HG02623 (cell line): ENCODE results near the gene TPX2.

Source experiments
- ATAC-seq: cut with Tn5 transposase; IDR thresholded peaks from one replicate; pipeline ENCODE4 v1.9.1; 2021; ENCODE audit warnings: moderate library complexity; ENCODE audit not compliant: unreplicated experiment

TPX2 gene

DNA sequence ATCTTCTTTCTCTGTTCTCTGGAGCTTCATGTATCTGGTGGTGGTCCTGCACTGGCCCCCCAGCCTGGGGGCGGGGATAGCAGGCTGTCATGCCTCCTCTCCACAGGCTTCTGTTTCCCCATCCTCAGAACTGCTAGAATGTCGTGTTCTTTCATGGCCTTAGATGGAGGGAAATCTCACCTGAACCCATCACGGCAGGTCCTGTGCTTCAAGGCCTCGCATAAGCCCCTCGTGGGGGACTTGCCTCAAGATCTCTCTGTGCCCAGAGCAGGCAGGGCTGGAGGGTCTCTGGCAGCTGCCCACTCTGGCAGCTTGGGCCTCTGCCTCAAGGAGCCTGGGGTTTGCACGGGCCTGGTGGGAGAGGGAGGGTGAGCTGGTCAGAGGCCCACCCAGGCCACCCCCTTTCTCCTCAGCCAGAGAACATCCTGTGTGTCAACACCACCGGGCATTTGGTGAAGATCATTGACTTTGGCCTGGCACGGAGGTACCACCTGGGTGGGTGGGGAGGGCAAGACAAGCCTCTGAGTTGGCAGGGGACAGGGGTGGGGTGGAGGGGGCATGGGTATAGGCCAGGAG lies 91.4 kb downstream of the TPX2 start:
- no peak for ATAC-seq

DNA sequence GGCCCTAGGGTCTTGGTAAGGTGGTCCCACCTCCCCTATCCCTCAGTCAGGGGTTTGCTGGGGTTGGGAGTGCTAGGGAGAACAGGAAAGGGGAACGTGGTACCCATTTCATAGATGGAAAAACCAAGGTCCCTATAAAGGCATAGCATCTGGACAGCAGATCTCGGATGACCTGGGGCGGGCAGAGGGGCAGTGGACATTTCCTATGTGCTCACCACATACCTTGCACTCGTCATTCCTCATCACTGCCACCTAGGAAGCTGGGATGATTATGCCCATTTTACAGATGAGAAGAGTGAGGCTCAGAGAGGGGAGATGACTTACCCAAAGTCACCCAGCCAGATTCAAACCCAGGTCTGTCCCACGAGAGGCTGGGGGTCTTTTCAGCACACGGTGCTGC lies 92.1 kb downstream of the TPX2 start:
- no peak for ATAC-seq

DNA sequence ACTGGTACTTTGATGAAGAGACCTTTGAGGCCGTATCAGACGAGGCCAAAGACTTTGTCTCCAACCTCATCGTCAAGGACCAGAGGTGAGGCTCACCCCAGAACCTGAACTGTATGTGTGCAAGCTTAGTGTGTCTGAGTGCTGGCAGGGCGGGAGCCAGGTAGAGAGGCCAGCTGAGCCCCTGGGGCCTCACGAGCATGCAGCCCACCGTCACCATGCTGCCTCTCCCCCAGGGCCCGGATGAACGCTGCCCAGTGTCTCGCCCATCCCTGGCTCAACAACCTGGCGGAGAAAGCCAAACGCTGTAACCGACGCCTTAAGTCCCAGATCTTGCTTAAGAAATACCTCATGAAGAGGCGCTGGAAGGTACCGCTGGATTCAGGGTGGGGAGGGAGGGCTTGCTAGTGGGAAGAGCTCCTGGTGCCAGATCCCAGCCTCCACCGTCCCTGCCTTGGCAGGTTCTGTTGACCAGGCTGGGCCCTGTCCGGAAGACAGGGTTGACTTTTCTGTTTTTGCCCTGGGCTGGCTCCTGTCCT lies 92.7 kb downstream of the TPX2 start:
- ATAC-seq: no peak

DNA sequence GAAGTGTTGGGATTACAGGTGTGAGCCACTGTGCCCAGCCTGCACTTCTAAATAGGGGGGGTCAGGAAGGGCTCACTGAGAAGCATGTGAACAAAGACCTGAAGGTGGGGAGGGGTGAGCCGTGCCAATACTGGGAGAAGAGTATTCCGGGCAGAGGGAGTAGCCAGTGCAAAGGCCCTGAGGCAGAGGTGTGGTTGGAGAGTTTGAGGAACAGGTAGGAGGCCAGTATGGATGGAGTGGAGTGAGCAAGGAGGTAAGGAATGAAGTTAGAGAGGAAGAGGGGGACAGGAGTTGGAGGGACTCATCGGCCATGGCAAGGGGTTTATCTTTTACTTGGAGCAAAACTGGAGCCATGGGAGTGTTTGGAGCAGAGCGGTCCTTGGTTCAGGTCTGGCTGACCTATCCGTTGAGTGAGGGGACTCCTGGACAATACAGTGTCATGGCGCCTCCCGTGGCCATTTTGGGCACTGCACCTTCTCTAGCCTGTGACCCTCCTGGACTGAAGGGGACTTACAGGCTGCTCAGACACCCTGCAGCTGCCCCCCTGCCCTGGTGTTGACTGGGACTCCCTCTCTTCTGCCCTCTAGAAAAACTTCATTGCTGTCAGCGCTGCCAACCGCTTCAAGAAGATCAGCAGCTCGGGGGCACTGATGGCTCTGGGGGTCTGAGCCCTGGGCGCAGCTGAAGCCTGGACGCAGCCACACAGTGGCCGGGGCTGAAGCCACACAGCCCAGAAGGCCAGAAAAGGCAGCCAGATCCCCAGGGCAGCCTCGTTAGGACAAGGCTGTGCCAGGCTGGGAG lies 94.2 kb downstream of the TPX2 start:
- no peak for ATAC-seq

DNA sequence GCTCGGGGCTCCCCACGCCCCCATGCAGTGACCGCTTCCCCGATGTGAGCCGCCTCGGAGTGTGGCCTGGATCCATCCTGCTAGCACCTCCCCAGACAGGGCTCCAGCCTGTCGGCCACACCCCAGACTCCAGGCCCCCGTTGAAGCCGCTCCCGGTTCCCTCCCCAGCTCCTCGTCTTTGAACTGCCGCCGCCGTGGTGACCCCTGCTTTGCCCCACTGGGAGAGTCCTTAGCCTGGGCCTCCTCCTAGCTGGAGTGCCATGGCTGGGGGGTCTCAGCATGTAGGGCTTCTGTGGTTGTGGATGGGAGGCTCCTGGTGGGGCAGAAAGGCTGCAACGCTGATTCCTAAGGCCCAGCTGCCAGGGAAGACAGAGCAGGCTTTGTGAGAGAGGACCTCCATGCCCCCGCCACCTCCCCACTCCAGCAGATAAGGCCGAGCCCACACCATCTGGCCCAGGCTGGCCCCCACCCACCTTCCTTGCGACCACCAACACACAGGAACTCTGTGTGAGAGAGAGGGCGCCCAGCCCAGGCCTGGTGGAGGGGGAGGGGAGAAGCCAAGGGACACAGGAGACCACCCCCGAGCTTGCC lies 94.9 kb downstream of the TPX2 start:
- no peak for ATAC-seq

DNA sequence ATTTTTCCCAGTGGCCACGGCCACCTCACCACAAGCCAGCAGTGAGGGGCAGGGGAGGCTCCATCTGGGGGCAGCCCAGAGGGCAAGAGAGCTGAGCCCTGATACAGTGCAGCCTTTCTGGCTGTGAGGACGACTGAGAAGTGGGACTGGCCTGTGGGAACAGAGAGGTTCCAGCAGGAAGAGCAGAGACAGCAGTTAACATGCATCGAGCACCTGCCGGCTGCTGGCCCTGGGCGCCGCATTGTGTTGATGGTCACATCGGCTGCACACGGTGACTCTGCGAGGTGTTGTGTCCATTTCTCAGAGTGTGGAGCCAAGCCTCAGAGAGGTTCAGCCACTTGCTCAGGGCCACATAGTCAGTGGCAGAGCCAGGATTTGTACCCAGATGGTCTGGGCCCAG lies 96.5 kb downstream of the TPX2 start:
- no peak for ATAC-seq

DNA sequence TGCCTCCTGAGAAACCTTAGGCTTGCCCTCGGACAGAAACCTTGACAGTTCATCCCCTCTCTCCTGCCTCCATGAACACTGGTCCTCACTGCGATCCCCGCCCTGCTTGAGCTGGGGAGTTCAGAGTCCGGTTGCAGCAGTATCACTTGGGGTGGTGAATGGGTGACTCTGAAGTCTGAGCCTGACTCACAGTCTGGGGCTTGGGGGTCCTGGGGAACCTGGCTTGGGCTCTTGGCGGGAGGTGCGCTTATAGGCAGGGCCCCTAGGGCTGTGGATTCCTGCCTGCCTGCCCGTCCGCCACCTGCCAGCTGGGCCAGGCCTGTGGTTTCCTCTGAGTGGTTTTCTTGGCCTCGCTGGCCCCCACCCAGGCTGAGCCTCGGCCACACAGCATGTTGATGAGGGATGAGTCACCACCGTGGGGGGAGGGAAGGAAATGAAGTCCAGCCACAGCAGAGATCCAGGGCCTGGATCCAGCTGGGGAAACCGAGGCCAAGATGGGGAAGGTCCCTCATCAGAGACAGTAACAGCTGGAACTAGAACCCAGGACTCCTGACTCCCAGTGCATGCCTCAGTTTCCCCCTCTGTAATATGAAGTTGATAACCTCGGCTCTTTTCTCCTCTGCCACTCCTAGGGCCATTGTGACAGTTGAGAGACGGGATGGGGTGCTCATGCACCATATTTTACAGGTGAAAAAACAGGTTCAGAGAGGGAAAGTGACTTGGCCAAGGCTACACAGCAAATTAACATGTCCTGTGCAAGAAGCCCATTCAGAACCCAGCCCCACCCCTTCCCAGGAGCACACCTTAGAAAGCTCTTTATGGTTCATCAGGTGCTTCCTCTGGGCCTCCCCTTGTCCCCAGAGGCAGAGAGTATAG lies 97.1 kb downstream of the TPX2 start:
- peak; percentile 54 for ATAC-seq

DNA sequence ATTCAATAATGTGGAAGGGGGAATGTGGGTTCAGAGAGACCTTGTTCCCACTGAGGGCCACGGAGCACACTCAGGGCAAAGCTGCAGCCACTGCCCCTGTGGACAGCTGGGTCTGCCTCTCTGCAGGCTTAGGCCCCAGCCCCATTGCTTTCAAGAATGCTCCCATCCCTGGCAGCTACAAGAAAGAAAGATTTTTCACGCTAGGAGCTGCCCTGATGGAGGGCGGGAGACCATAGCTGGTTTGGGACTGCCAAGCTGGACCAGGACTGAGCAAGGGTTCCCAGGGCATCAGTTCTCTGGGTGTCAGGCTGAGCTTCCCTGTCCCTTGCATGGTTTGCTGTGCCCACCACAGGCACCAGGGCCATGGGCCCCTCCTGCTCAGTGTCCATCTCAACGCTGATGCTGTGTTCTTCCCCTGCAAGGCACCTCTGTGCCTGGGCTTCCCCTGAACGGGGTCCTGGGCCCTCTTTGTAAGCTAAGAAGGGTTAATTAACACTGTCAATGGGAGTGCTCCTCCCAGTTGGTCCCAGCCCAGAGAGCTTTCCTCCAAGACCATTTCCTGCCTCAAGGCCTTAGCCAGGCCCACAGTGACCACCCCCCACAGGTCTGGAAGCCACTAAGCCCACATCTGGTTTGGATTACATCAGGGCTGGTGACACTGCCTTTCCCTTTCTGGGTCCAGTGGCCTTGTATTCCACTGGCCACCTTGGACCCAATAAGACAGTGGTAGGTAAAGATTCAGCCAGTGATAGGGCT lies 97.9 kb downstream of the TPX2 start:
- ATAC-seq: no peak

DNA sequence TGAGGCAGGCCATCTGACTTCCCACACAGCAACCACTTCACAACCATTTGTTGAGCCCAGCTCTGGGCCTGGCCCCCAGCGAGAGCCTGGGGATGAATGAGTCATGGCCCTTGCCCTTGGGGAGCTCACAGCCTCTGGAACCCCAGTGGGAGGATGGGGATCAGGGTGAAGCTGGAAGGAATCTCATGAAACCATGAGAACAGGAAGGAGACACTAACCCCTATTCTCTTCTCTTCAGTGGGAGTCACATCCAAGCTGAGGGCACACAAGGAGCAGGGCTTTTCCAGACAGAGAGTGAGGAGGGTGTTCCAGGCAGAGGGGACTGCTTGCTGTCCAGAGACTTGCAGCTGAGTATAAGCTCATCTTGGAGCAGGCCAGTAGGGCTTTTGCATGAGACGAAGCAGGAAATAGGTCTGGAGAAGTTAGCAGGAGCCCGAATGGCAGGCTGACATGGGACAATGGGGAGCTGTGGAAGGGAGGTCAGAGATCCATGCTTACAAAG lies 98.9 kb downstream of the TPX2 start:
- no peak for ATAC-seq

DNA sequence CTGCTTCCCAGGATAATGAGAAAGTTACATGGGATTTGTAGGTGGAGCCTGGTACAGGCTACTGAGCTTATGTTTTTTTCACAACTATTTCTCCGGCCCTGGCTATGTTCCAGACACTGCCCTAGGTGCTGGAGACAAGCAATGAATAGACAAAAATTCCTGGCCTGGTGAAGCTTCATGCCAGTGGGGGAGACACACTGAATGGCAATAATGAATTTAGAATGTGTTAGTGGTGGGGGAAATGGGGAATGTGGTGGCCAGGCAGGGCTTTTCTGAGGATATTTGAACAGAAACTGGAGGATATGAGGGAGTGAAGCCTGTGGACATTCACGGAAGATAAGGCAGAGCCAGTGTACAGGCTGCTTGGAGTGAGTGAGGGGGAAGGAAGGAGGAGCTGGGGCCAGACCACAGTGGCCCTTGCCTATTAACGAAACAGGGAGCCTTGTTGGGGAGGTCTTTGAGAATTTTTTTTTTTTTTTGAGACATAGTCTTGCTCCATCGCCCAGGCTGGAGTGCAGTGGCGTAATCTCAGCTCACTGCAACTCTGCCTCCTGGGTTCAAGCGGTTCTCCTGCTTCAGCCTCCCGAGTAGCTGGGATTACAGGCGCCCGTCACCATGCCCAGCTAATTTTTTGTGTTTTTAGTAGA lies 99.7 kb downstream of the TPX2 start:
- no peak for ATAC-seq

DNA sequence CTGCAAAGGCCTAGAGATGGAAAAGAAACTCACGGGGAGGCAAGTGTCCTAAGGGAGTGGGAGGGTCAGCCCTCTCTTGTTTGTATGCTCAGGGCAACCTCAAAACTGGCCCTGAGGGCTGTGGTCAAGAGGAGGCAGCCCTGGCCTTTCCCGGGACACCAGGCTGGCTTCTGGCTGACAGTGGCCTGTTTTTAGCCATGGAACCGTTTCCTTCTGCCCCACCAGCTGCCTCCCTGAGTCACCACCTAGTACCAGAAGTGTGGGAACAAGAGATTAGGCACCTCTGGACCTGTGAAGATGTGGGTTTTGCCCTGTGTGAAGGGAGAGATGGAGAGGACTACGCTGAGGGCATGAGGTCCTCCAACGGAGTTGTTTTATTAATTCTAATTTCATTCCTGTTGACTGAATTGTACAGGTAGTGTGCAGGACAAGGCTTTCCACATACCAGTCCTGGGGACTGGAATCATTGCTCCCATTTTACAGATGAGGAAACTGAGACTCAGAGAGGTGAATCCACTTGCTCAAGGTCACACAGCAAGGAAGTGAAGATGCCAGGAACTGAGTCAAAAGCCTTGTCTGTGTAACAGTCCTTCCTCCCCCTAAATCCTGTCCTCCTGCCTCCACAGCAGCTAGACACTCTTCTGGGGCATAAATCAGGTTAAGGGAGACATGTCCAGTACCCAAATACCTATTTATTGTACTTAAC lies 100.8 kb downstream of the TPX2 start:
- ATAC-seq: no peak

DNA sequence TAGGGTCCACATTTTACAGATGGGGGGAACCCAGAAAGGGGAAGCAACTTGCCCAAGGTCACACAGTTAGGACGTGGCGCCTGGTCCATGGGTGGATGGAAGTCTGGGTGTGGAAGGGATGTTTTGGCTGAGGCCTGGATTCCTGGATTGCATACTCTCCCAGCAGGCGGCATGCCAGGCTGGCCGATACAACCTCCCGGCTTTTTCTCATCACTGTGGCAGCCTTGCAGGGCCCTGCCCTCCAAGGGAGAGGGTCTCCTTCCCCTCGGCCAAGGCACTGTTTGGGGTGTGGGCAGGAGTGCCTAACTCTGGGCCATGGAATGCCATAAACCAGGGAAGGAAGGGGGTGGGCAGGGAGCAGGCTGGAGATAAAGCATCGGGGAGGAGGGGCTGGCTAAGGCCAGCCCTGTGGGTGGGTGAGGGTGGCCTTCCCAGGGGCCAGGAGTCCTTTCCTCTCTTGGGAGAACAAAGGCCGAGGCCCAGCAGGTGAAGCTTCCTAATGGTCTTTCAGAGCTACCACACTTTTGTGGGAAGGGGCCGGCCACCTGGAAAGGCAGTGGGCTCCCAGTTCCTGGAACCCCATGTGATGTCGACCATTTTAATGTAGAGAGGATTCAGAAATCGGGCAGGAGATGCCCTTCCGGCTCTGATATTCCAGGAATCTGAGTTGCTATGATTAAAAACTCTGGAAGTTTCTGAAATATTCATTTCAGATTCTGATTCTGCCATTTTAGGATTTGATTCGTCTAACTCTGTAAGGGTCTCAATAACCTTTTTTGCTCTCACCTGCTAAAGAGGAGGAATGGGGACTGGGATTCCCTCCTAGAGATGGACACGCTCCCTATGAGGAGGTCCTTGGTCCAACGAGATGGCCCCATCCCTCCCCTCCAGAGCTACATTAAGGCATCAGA lies 102.1 kb downstream of the TPX2 start:
- ATAC-seq: no peak

DNA sequence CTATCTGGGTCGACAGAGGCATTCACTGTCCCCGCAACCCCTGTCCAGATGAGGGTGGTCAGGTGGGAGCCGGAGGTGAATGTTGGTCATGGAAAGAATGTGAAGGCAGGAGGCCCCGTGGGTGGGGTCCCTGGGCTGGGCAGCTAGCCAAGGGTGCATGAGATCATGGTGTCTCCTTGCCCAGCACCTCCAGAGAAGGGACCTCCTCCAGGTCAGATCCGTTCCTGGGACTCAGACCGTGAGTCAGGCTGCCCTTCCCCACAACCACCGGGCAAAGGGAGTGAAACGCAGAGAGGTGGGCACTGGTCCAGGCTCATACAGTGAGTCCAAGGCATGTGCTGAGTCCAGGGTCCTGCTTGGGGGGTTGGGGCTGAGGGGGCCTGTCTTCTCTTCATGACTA lies 102.8 kb downstream of the TPX2 start:
- ATAC-seq: no peak

DNA sequence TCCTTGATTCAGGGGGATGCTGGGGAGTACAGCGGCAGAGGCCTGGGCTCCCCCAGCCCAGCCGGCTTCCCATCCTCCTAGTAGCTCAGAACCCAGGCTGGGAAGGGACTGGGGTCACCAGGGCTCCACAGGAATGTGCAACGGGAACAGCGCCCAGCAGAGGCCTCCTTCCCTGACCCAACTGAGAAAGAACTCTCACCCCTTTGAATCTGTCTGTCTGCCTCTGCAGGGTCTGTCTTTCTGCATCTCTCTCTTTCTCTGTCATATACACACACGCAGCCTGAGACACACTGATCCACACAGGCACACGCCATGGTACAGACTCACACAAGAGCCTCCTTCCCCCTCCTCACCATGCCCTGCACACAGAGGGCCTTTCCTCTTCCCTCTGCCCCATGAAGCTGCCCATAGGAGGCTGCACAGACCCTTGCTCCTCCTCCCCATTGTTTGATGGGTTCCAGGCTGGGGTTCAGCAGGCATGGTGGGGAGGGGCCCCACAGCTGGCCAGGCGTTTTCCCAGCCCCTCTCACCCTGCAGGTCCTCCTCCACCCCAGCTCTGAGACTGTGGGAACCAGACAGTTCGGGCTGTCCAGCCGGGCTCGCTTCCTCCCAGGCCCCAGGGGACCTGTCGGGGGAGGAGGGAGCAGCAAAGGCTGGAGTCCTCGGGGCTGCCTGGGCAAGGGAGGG lies 103.5 kb downstream of the TPX2 start:
- ATAC-seq: no peak

DNA sequence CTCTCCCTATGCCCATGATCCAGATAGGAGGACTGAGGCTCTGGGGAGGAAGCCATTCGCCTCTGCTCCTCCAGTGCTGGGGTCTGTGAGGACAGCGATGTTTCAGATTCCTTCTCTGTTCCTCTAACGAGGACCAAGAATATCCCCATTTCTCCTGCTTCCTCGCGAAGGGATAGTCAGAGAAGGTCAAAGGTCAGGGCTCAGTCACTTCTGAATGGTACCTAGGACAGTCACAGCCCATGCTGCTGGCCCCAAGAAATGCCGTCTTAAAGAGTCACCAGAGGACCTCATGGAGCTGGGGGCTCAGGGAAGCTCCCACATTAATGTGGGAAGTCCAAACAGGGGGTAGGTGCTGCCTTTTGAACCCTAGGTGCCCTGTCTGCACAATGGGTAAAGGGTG lies 104.2 kb downstream of the TPX2 start:
- no peak for ATAC-seq

DNA sequence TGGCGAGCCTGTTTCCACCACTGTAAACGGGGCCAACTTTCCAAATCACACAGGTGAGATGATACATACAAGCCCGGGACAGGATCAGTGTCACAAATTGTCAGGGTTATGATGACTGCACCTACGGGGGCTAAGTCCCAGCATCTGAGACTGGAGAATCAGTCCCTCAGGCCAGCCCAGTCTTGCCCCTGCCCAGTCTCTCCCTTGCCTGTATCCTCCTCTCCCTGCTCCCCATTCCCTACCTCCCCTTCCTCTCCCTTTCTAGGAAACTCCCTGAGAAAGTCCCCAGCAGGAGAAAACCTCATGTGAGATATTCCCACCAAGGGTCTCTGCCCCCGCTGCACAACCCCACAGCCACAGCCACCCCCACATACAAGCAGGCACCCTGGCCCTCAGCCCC lies 104.8 kb downstream of the TPX2 start:
- ATAC-seq: no peak

DNA sequence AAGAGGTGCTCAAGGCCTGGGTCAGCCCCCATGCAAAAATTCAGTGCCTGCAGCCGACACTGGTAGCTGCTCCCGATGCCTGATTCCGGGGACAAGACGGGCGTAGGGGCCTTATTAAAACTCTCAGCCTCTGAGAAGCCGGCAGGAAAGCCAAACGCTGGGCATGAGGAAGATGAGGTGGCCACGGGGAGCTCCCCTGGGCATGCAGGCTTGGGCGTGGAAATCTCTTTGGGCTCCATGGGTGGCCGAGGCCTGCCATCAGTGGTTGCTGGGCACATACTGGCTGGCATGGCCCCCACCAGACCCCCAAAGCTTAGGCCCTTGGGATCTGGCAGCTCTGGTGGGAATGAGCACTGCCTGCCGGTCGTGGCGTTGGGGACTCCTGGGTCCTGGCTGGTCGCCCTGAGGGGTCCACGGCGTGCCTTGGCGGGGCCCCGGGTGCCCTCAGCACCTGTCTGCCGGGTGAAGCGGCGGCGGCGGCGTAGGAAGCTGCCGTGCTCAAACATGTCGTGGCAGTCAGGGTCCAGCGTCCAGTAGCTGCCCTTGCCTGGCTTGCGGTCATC lies 105.7 kb downstream of the TPX2 start:
- ATAC-seq: no peak
